Common myeloid progenitor, CD34-positive (primary cell): ENCODE measurements around the gene GALNT6.

ENCODE experiments used
- CTCF ChIA-PET: fragments of 350-600 bp; sonication (Branson Sonifier 250); formaldehyde crosslinking; loops from one replicate; lab custom pipeline; 2021; ENCODE audit warnings: antibody characterized with exemption; lab: Charles Lee
- POLR2A ChIA-PET: fragments of 350-600 bp; sonication (Branson Sonifier 250); formaldehyde crosslinking; loops from one replicate; lab custom pipeline; 2021; ENCODE audit warnings: antibody characterized with exemption; lab: Charles Lee
- DNase-seq, 3 donors: peaks; one replicate each; pipeline versions ENCODE4 v3.0.0 to v3.0.0-alpha.2; 2013
- H3K27ac ChIP-seq, 2 experiments: 1 replicate in 1 of 2; 2 replicates in 1 of 2; pipeline ENCODE4 v1.7.0; 2013; ENCODE audit warnings: inconsistent platforms in 2 of 2, low read length in 2 of 2, mild to moderate bottlenecking in 2 of 2, low read depth in 1 of 2, moderate library complexity in 1 of 2; ENCODE audit not compliant: severe bottlenecking in 2 of 2, insufficient read depth in 1 of 2, poor library complexity in 1 of 2
- H3K27me3 ChIP-seq, 5 experiments: replicated peaks in 2 of 5; 1 replicate in 3 of 5; 2 replicates in 2 of 5; pipeline versions ENCODE4 v1.6.1 to v1.7.0; 2013; ENCODE audit warnings: low read length in 4 of 5, mild to moderate bottlenecking in 2 of 5, moderate library complexity in 2 of 5, inconsistent platforms in 1 of 5; ENCODE audit not compliant: insufficient read depth in 5 of 5, control insufficient read depth in 4 of 5
- H3K36me3 ChIP-seq, 4 experiments: 1 replicate in 2 of 4; 2 replicates in 2 of 4; pipeline versions ENCODE4 v1.6.1 to v1.7.0; 2013; ENCODE audit warnings: low read length in 3 of 4, control low read depth in 1 of 4, mild to moderate bottlenecking in 1 of 4; ENCODE audit not compliant: control insufficient read depth in 4 of 4, insufficient read depth in 4 of 4
- H3K4me1 ChIP-seq, 4 experiments: 1 replicate in 3 of 4; 2 replicates in 1 of 4; pipeline versions ENCODE4 v1.6.1 to v1.7.1; 2013; ENCODE audit warnings: low read length in 3 of 4, mild to moderate bottlenecking in 3 of 4, control low read depth in 1 of 4, inconsistent platforms in 1 of 4, moderate library complexity in 1 of 4; ENCODE audit not compliant: control insufficient read depth in 4 of 4, insufficient read depth in 4 of 4; ENCODE audit errors: control extremely low read depth in 1 of 4
- H3K4me3 ChIP-seq, 7 experiments: 1 replicate in 4 of 7; 2 replicates in 3 of 7; pipeline versions ENCODE4 v1.5.1 to v1.7.0; 2013; ENCODE audit warnings: mild to moderate bottlenecking in 7 of 7, low read length in 6 of 7, moderate library complexity in 6 of 7, inconsistent platforms in 2 of 7, low read depth in 2 of 7, control low read depth in 1 of 7; ENCODE audit not compliant: insufficient read depth in 4 of 7, control insufficient read depth in 1 of 7; ENCODE audit errors: extremely low read depth in 1 of 7
- H3K9me3 ChIP-seq, 5 experiments: 1 replicate in 4 of 5; 2 replicates in 1 of 5; pipeline versions ENCODE4 v1.6.1 to v1.7.1; 2013; ENCODE audit warnings: low read length in 4 of 5, mild to moderate bottlenecking in 2 of 5, inconsistent platforms in 1 of 5, low read depth in 1 of 5, moderate library complexity in 1 of 5; ENCODE audit not compliant: control insufficient read depth in 4 of 5, insufficient read depth in 2 of 5; ENCODE audit errors: control extremely low read depth in 1 of 5
- WGBS: methylation state at CpG from one replicate; pipeline ENCODE4 v1.1.5; 2013; ENCODE audit not compliant: insufficient coverage; 5-methylcytosine and 5-hydroxymethylcytosine counted together

Gene GALNT6

GRCh38 chr12:51390891-51391282, 319 bp downstream of the GALNT6 start:
- H3K27ac ChIP-seq = peak overlapping the region; percentile 50 to 73
- H3K36me3 ChIP-seq = no peaks in the 10 kb centered on the region
- ChIA-PET POLR2A (interaction anchor here (0.5 to 6.5 kb wide), 2 partner anchors 22 to 231 kb away, joined by 6 to 49 read pairs; no protein-coding TSS in a partner anchor), CTCF (interaction anchor here (0.9 to 5.9 kb wide), 8 partner anchors 11 to 141 kb away, joined by 3 to 41 read pairs (median 4); no protein-coding TSS in a partner anchor)
- H3K4me3 ChIP-seq = peak overlapping the region; percentile 48 to 89 (median 77)
- peak in 2 of 3 donors; percentile 57 to 65 for DNase-seq
- H3K27me3 ChIP-seq = no peaks in the 10 kb centered on the region
- H3K4me1 ChIP-seq = peaks cover 18 to 87% (median 74%) of the 10 kb centered on the region in 4 experiments
- 0% methylated on average over 6 of the region's 8 CpGs for WGBS
- H3K9me3 ChIP-seq = no peaks in the 10 kb centered on the region

GRCh38 chr12:51390457-51390856, 749 bp downstream of the GALNT6 start:
- no peaks in the 10 kb centered on the region for H3K27me3 ChIP-seq
- H3K27ac ChIP-seq = no peak overlapping the region
- POLR2A ChIA-PET = interaction anchor here (6.5 kb wide), 1 partner anchor 22 kb away, joined by 49 read pairs; no protein-coding TSS in a partner anchor
- H3K4me3 ChIP-seq = peak overlapping the region in 5 of 7 experiments; percentile 74 to 89 (median 83)
- H3K36me3 ChIP-seq = no peaks in the 10 kb centered on the region
- CTCF ChIA-PET = interaction anchor here (0.5 to 5.9 kb wide), 10 partner anchors 12 to 363 kb away, joined by 3 to 41 read pairs (median 4); no protein-coding TSS in a partner anchor
- no peak for DNase-seq
- H3K4me1 ChIP-seq = peaks cover 14 to 82% (median 70%) of the 10 kb centered on the region in 4 experiments
- 79% methylated on average over 3 of the region's 6 CpGs for WGBS
- no peaks in the 10 kb centered on the region for H3K9me3 ChIP-seq

- Histone ChIP-seq H3K36me3 (no peaks in the 10 kb centered on the region), H3K4me1 (peaks cover 13 to 72% (median 62%) of the 10 kb centered on the region in 4 experiments), H3K27ac (no peak overlapping the region), H3K4me3 (peak overlapping the region in 1 of 7 experiments; percentile 23), H3K9me3 (no peaks in the 10 kb centered on the region), H3K27me3 (no peaks in the 10 kb centered on the region)
- ChIA-PET CTCF (interaction anchor here (1.0 to 5.9 kb wide), 8 partner anchors 10 to 143 kb away, joined by 3 to 41 read pairs (median 4); no protein-coding TSS in a partner anchor), POLR2A (interaction anchor here (6.5 kb wide), 1 partner anchor 21 kb away, joined by 49 read pairs; no protein-coding TSS in a partner anchor)
- peak in 2 of 3 donors; percentile 26 to 51 for DNase-seq
- 67% methylated on average over 1 of the region's 2 CpGs for WGBS
Measured at GRCh38 chr12:51389302-51389999, 1.8 kb downstream of the GALNT6 start.

- H3K4me1 ChIP-seq = peaks cover 13 to 72% (median 60%) of the 10 kb centered on the region in 4 experiments
- H3K27me3 ChIP-seq = no peaks in the 10 kb centered on the region
- no peak overlapping the region for H3K4me3 ChIP-seq
- CTCF ChIA-PET = interaction anchor here (1.0 to 5.9 kb wide), 4 partner anchors 9 to 34 kb away, joined by 3 to 41 read pairs (median 6); no protein-coding TSS in a partner anchor
- WGBS = 100% methylated on average over 4 of the region's 5 CpGs
- H3K36me3 ChIP-seq = no peaks in the 10 kb centered on the region
- H3K27ac ChIP-seq = no peak overlapping the region
- no peak for DNase-seq
- H3K9me3 ChIP-seq = no peaks in the 10 kb centered on the region
- POLR2A ChIA-PET = interaction anchor here (6.5 kb wide), 1 partner anchor 20 kb away, joined by 49 read pairs; no protein-coding TSS in a partner anchor
Measured at GRCh38 chr12:51388846-51389245, 2.4 kb downstream of the GALNT6 start.

- peak; percentile 38 to 85 (median 82) for DNase-seq
- ChIA-PET POLR2A (interaction anchor here (6.5 kb wide), 1 partner anchor 19 kb away, joined by 49 read pairs; no protein-coding TSS in a partner anchor), CTCF (interaction anchor here (1.0 to 5.9 kb wide), 5 partner anchors 9 to 33 kb away, joined by 3 to 41 read pairs (median 4); no protein-coding TSS in a partner anchor)
- Histone ChIP-seq H3K36me3 (no peaks in the 10 kb centered on the region), H3K27me3 (no peaks in the 10 kb centered on the region), H3K27ac (peak overlapping the region in 1 of 2 experiments; percentile 9), H3K4me3 (peak overlapping the region in 1 of 7 experiments; percentile 21), H3K9me3 (no peaks in the 10 kb centered on the region), H3K4me1 (peaks cover 12 to 73% (median 62%) of the 10 kb centered on the region in 4 experiments)
- 31% methylated on average over 9 of the region's 10 CpGs for WGBS
Measured at GRCh38 chr12:51388069-51388799, 3.0 kb downstream of the GALNT6 start.

GRCh38 chr12:51386351-51386750, 4.9 kb downstream of the GALNT6 start:
- peaks cover 15 to 76% (median 58%) of the 10 kb centered on the region in 4 experiments for H3K4me1 ChIP-seq
- H3K9me3 ChIP-seq = no peaks in the 10 kb centered on the region
- DNase-seq = no peak
- H3K27ac ChIP-seq = no peak overlapping the region
- CTCF ChIA-PET = interaction anchor here (0.6 to 2.4 kb wide), 5 partner anchors 9 to 212 kb away, joined by 3 to 8 read pairs (median 3); no protein-coding TSS in a partner anchor
- H3K36me3 ChIP-seq = peaks cover 0 to 6% (median 2%) of the 10 kb centered on the region in 4 experiments
- no peak overlapping the region for H3K4me3 ChIP-seq
- POLR2A ChIA-PET = no interaction called here
- H3K27me3 ChIP-seq = no peaks in the 10 kb centered on the region
- 75% methylated on average over 3 of the region's 4 CpGs for WGBS
